WERI-Rb-1 (cell line): ENCODE measurements around the gene GRIK3.

ENCODE experiments used
- DNase-seq: peaks from one replicate; pipeline ENCODE4 v3.0.0-alpha.2; 2020
- H3K27ac ChIP-seq: fragments of 250-450 bp; sonication (Bioruptor Pico); 2 replicates; pipeline ENCODE4 v1.5.1; 2020; ENCODE audit warnings: mild to moderate bottlenecking, moderate library complexity
- H3K27me3 ChIP-seq: fragments of 250-450 bp; sonication (Bioruptor Pico); 2 replicates; pipeline ENCODE4 v1.5.1; 2021; ENCODE audit warnings: mild to moderate bottlenecking, low read depth, moderate library complexity; ENCODE audit not compliant: insufficient read depth, severe bottlenecking
- H3K36me3 ChIP-seq: fragments of 250-450 bp; sonication (Bioruptor Pico); 2 replicates; pipeline ENCODE4 v1.5.1; 2020; ENCODE audit warnings: mild to moderate bottlenecking, moderate library complexity
- H3K4me3 ChIP-seq: 2 replicates; pipeline ENCODE4 v1.5.1; 2011; ENCODE audit warnings: low read depth, mild to moderate bottlenecking, control low read depth, low read length
- H3K9me3 ChIP-seq: fragments of 250-450 bp; sonication (Bioruptor Pico); 2 replicates; pipeline ENCODE4 v1.5.1; 2021; ENCODE audit warnings: mild to moderate bottlenecking, moderate library complexity; ENCODE audit not compliant: severe bottlenecking
- CTCF ChIP-seq: IDR thresholded peaks from 2 replicates; pipeline ENCODE4 v1.5.1; 2011; ENCODE audit warnings: low read depth, mild to moderate bottlenecking, control low read depth, inconsistent platforms, low read length

The GRIK3 gene

GRCh38 chr1:36953061-36953460, 81.3 kb downstream of the GRIK3 start:
- Histone ChIP-seq H3K27me3 (no peaks in the 10 kb centered on the region), H3K27ac (no peak overlapping the region), H3K36me3 (peaks cover 22% of the 10 kb centered on the region), H3K4me3 (no peak overlapping the region), H3K9me3 (no peaks in the 10 kb centered on the region)
- TF ChIP-seq CTCF, result no peak
- DNase-seq, result no peak

- Histone ChIP-seq H3K4me3 (no peak overlapping the region), H3K27me3 (no peaks in the 10 kb centered on the region), H3K27ac (peak overlapping the region; percentile 68), H3K9me3 (no peaks in the 10 kb centered on the region), H3K36me3 (peaks cover 22% of the 10 kb centered on the region)
- no peak for DNase-seq
- TF ChIP-seq CTCF, result no peak
Measured at GRCh38 chr1:36951761-36952160, 82.6 kb downstream of the GRIK3 start.

GRCh38 chr1:36951292-36951750, 83.0 kb downstream of the GRIK3 start:
- TF ChIP-seq CTCF, result no peak
- Histone ChIP-seq H3K9me3 (no peaks in the 10 kb centered on the region), H3K27ac (peak overlapping the region; percentile 68), H3K4me3 (no peak overlapping the region), H3K27me3 (no peaks in the 10 kb centered on the region), H3K36me3 (peaks cover 22% of the 10 kb centered on the region)
- DNase-seq, result peak; percentile 44

- peak; percentile 52 for DNase-seq
Measured at GRCh38 chr1:36950604-36951291, 83.6 kb downstream of the GRIK3 start.

GRCh38 chr1:36948606-36949005, 85.7 kb downstream of the GRIK3 start:
- H3K36me3 ChIP-seq, result peaks cover 22% of the 10 kb centered on the region
- TF ChIP-seq CTCF, result no peak
- no peak overlapping the region for H3K27ac ChIP-seq
- DNase-seq, result no peak
- no peaks in the 10 kb centered on the region for H3K9me3 ChIP-seq
- H3K4me3 ChIP-seq, result no peak overlapping the region
- H3K27me3 ChIP-seq, result no peaks in the 10 kb centered on the region

More at GRCh38 chr1:36950604-36951291, 83.6 kb downstream of the GRIK3 start:
- Histone ChIP-seq H3K4me3 (no peak overlapping the region), H3K27me3 (no peaks in the 10 kb centered on the region), H3K36me3 (peaks cover 22% of the 10 kb centered on the region), H3K27ac (peak overlapping the region; percentile 68), H3K9me3 (no peaks in the 10 kb centered on the region)
- TF ChIP-seq CTCF, result no peak

GRCh38 chr1:36948147-36948546, 86.2 kb downstream of the GRIK3 start:
- Histone ChIP-seq H3K9me3 (no peaks in the 10 kb centered on the region), H3K27me3 (no peaks in the 10 kb centered on the region), H3K27ac (no peak overlapping the region), H3K36me3 (peaks cover 19% of the 10 kb centered on the region), H3K4me3 (no peak overlapping the region)
- no peak for DNase-seq
- TF ChIP-seq CTCF, result no peak
